ENCODE data around the gene MEI4.
A peak's percentile ranks its signal among the peaks of the same experiment; 100 is the strongest.
"Not testable (repeated sequence)": the region's sequence is repeated elsewhere in the genome, so short reads cannot be mapped to it uniquely, and the experiment has no call there.

MEI4 gene

GRCh38 chr6:77678048-77678447, 25.2 kb downstream of the MEI4 start:
- DNase-seq (ENCODE audit: low spot score): no peak

GRCh38 chr6:77683515-77683914, 30.7 kb downstream of the MEI4 start:
- no peak for DNase-seq (ENCODE audit: low spot score)

- DNase-seq (ENCODE audit: low spot score): no peak
Observed at GRCh38 chr6:77686931-77687330, 34.1 kb downstream of the MEI4 start.

GRCh38 chr6:77688649-77689048, 35.8 kb downstream of the MEI4 start:
- DNase-seq (ENCODE audit: low spot score): no peak

GRCh38 chr6:77700095-77700494, 47.3 kb downstream of the MEI4 start:
- DNase-seq (ENCODE audit: low spot score): not testable (repeated sequence)

- DNase-seq (ENCODE audit: low spot score): peak; percentile 11
Observed at GRCh38 chr6:77707603-77708002, 54.8 kb downstream of the MEI4 start.

GRCh38 chr6:77715588-77715987, 62.7 kb downstream of the MEI4 start:
- no peak for DNase-seq (ENCODE audit: low spot score)

GRCh38 chr6:77716311-77716710, 63.5 kb downstream of the MEI4 start:
- DNase-seq (ENCODE audit: low spot score): no peak

- DNase-seq (ENCODE audit: low spot score): not testable (repeated sequence)
Observed at GRCh38 chr6:77736010-77736409, 83.2 kb downstream of the MEI4 start.

GRCh38 chr6:77740380-77740779, 87.5 kb downstream of the MEI4 start:
- peak; percentile 12 for DNase-seq (ENCODE audit: low spot score)

GRCh38 chr6:77752156-77752555, 99.3 kb downstream of the MEI4 start:
- DNase-seq (ENCODE audit: low spot score): not testable (repeated sequence)

GRCh38 chr6:77762386-77762785, 109.5 kb downstream of the MEI4 start:
- DNase-seq (ENCODE audit: low spot score): no peak

GRCh38 chr6:77763124-77763523, 110.3 kb downstream of the MEI4 start:
- no peak for DNase-seq (ENCODE audit: low spot score)

GRCh38 chr6:77764364-77764763, 111.5 kb downstream of the MEI4 start:
- DNase-seq (ENCODE audit: low spot score): no peak

- no peak for DNase-seq (ENCODE audit: low spot score)
Observed at GRCh38 chr6:77773157-77773822, 120.5 kb downstream of the MEI4 start.

- no peak for DNase-seq (ENCODE audit: low spot score)
Observed at GRCh38 chr6:77774457-77774856, 121.6 kb downstream of the MEI4 start.

GRCh38 chr6:77776441-77776840, 123.6 kb downstream of the MEI4 start:
- no peak for DNase-seq (ENCODE audit: low spot score)

GRCh38 chr6:77778527-77778926, 125.7 kb downstream of the MEI4 start:
- DNase-seq (ENCODE audit: low spot score): no peak

- no peak for DNase-seq (ENCODE audit: low spot score)
Observed at GRCh38 chr6:77786935-77787629, 134.2 kb downstream of the MEI4 start.

GRCh38 chr6:77796824-77797809, 144.3 kb downstream of the MEI4 start:
- no peak for DNase-seq (ENCODE audit: low spot score)

GRCh38 chr6:77812304-77812703, 159.5 kb downstream of the MEI4 start:
- no peak for DNase-seq (ENCODE audit: low spot score)

GRCh38 chr6:77813090-77813489, 160.3 kb downstream of the MEI4 start:
- DNase-seq (ENCODE audit: low spot score): no peak

- no peak for DNase-seq (ENCODE audit: low spot score)
Observed at GRCh38 chr6:77814119-77814518, 161.3 kb downstream of the MEI4 start.

Data from HuH-7 (cell line).